IMR-90 (cell line): ENCODE results near the gene NTM. TPM values are rescaled to one million over a fixed set of nuclear protein-coding genes. Genes with fewer than 3 reads are reported as not detected.

Experiments
- ATAC-seq: fragments of 200-7000 bp; cut with Tn5 transposase; 2 replicates; pipeline ENCODE4 v1.9.1; 2020; ENCODE audit warnings: low read depth, mild to moderate bottlenecking, moderate library complexity
- BruUV-seq: library from RNA; stranded (reverse); fragments of 400-500 nt; replicated peaks from 2 replicates; lab custom pipeline; 2021; lab: Mats Ljungman, UMichigan
- CTCF ChIA-PET: fragments of 300-600 bp; formaldehyde crosslinking; extraction: SDS; loops from one replicate; lab custom pipeline; 2021; ENCODE audit warnings: antibody characterized with exemption; lab: Yijun Ruan, JAX
- POLR2A ChIA-PET: fragments of 300-600 bp; sonication (Branson Sonifier 250); formaldehyde crosslinking; loops from one replicate; lab custom pipeline; 2022; ENCODE audit warnings: antibody characterized with exemption; ENCODE audit not compliant: unreplicated experiment; lab: Charles Lee
- DNase-seq: peaks from one replicate; pipeline ENCODE4 v3.0.0; 2013
- H2AFZ ChIP-seq: replicated peaks from 2 replicates; pipeline ENCODE3; 2013; ENCODE audit warnings: low read length, mild to moderate bottlenecking; ENCODE audit not compliant: poor library complexity
- H2AK5ac ChIP-seq: 2 replicates; pipeline ENCODE4 v1.6.1; 2013; ENCODE audit warnings: low read depth, low read length, inconsistent platforms
- H2AK9ac ChIP-seq: replicated peaks from 2 replicates; pipeline ENCODE3; 2013; ENCODE audit warnings: mild to moderate bottlenecking, low read depth, low read length, moderate library complexity; ENCODE audit not compliant: poor library complexity
- H2BK120ac ChIP-seq: 2 replicates; pipeline ENCODE4 v1.6.1; 2013; ENCODE audit warnings: low read depth, low read length, inconsistent platforms
- H2BK15ac ChIP-seq: 3 replicates; pipeline ENCODE4 v1.6.1; 2013; ENCODE audit warnings: low read depth, low read length, inconsistent platforms
- H2BK20ac ChIP-seq: 2 replicates; pipeline ENCODE4 v1.6.1; 2013; ENCODE audit warnings: low read depth, mild to moderate bottlenecking, inconsistent platforms, low read length, moderate library complexity
- H2BK5ac ChIP-seq: 2 replicates; pipeline ENCODE4 v1.6.1; 2013; ENCODE audit warnings: mild to moderate bottlenecking, low read depth, low read length, inconsistent platforms; ENCODE audit not compliant: poor library complexity, severe bottlenecking
- H3K14ac ChIP-seq: replicated peaks from 2 replicates; pipeline ENCODE4 v1.6.1; 2013; ENCODE audit warnings: low read depth, low read length, inconsistent platforms
- H3K18ac ChIP-seq: 2 replicates; pipeline ENCODE4 v1.6.1; 2013; ENCODE audit warnings: low read depth, low read length, control low read depth
- H3K23ac ChIP-seq: 2 replicates; pipeline ENCODE4 v1.6.1; 2013; ENCODE audit warnings: low read depth, low read length, inconsistent platforms
- H3K27ac ChIP-seq: 2 replicates; pipeline ENCODE4 v1.5.1; 2013; ENCODE audit warnings: mild to moderate bottlenecking, control low read depth, low read length; ENCODE audit not compliant: insufficient read depth
- H3K27me3 ChIP-seq: 2 replicates; pipeline ENCODE4 v1.6.1; 2013; ENCODE audit warnings: low read length; ENCODE audit not compliant: control insufficient read depth, insufficient read depth
- H3K36me3 ChIP-seq: 2 replicates; pipeline ENCODE4 v1.6.1; 2013; ENCODE audit warnings: low read length, mixed read lengths; ENCODE audit not compliant: control insufficient read depth, insufficient read depth
- H3K4ac ChIP-seq: 2 replicates; pipeline ENCODE4 v1.6.1; 2013; ENCODE audit warnings: low read depth, low read length, inconsistent platforms
- H3K4me1 ChIP-seq: 2 replicates; pipeline ENCODE4 v1.6.1; 2013; ENCODE audit warnings: low read length, mixed read lengths; ENCODE audit not compliant: control insufficient read depth, insufficient read depth
- H3K4me2 ChIP-seq: 2 replicates; pipeline ENCODE4 v1.6.1; 2013; ENCODE audit warnings: low read depth, mild to moderate bottlenecking, control low read depth, low read length, moderate library complexity
- H3K4me3 ChIP-seq: 2 replicates; pipeline ENCODE4 v1.5.1; 2013; ENCODE audit warnings: low read depth, mild to moderate bottlenecking, control low read depth, low read length, moderate library complexity; ENCODE audit not compliant: insufficient read depth
- H3K56ac ChIP-seq: 2 replicates; pipeline ENCODE4 v1.6.1; 2013; ENCODE audit warnings: low read length, inconsistent platforms; ENCODE audit not compliant: insufficient read depth; ENCODE audit errors: extremely low read depth
- H3K79me1 ChIP-seq, 2 experiments: 2 replicates each; pipeline ENCODE4 v1.6.1; 2013; ENCODE audit warnings: low read length in 2 of 2, inconsistent platforms in 1 of 2, low read depth in 1 of 2
- H3K9ac ChIP-seq: 2 replicates; pipeline ENCODE4 v1.6.1; 2013; ENCODE audit warnings: low read depth, low read length, control low read depth
- H3K9me1 ChIP-seq: 2 replicates; pipeline ENCODE4 v1.6.1; 2013; ENCODE audit warnings: low read length, inconsistent platforms; ENCODE audit not compliant: insufficient read depth
- H3K9me3 ChIP-seq: 2 replicates; pipeline ENCODE4 v1.6.1; 2013; ENCODE audit warnings: low read length; ENCODE audit not compliant: control insufficient read depth, insufficient read depth
- H4K20me1 ChIP-seq: 2 replicates; pipeline ENCODE4 v1.6.1; 2013; ENCODE audit warnings: low read length, inconsistent platforms; ENCODE audit not compliant: insufficient read depth
- H4K5ac ChIP-seq: 2 replicates; pipeline ENCODE4 v1.6.1; 2013; ENCODE audit warnings: mild to moderate bottlenecking, low read depth, low read length, control low read depth
- H4K8ac ChIP-seq, 2 experiments: 2 replicates each; pipeline ENCODE4 v1.6.1; 2013; ENCODE audit warnings: low read depth in 2 of 2, low read length in 2 of 2, control low read depth in 1 of 2, inconsistent platforms in 1 of 2
- H4K91ac ChIP-seq: 2 replicates; pipeline ENCODE4 v1.6.1; 2013; ENCODE audit warnings: low read depth, low read length, inconsistent platforms; ENCODE audit not compliant: insufficient read depth
- CEBPB ChIP-seq: IDR thresholded peaks from 2 replicates; pipeline ENCODE4 v1.6.1; 2012; ENCODE audit warnings: low read depth, low read length, improper control_type of control experiment
- CHD1 ChIP-seq: IDR thresholded peaks from 2 replicates; pipeline ENCODE4 v1.6.1; 2012; ENCODE audit warnings: low read depth, low read length, improper control_type of control experiment
- POLR2A ChIP-seq: IDR thresholded peaks from 2 replicates; pipeline ENCODE4 v1.6.1; 2012; ENCODE audit warnings: mild to moderate bottlenecking, low read depth, low read length
- RAD21 ChIP-seq: IDR thresholded peaks from 2 replicates; pipeline ENCODE4 v1.6.1; 2012; ENCODE audit warnings: low read length, improper control_type of control experiment
- WGBS, 2 experiments: methylation state at CpG; one replicate each; pipeline versions ENCODE4 v1.1.5 to v1.1.7; 2013; ENCODE audit warnings: missing lambda C conversion rate in 2 of 2; ENCODE audit not compliant: insufficient read length in 1 of 2; ENCODE audit errors: extremely low coverage in 2 of 2; 5-methylcytosine and 5-hydroxymethylcytosine counted together
- dilution Hi-C: fragments of 300-500 bp; cut with HindIII; formaldehyde crosslinking; loops from one replicate; pipeline ENCODE4 v1.14.3; 2018; ENCODE audit warnings: low sequenced_read_pairs; ENCODE audit not compliant: unreplicated experiment
- in situ Hi-C: fragments of 300-500 bp; cut with MboI; formaldehyde crosslinking; loops from 3 replicates; pipeline ENCODE4 v1.14.3; 2019; ENCODE audit warnings: low sequenced_read_pairs, inconsistent platforms, mixed read lengths
- intact Hi-C: fragments of 100-400 bp; cut with micrococcal nuclease; formaldehyde crosslinking; loops from 2 replicates; pipeline ENCODE4 v1.10.0; 2022
- polyA plus RNA-seq, 3 experiments: library from polyadenylated mRNA; depleted of rRNA; stranded (reverse); fragments of >200 nt; gene quantifications; 2 replicates each; pipeline ENCODE4 v1.2.3, GENCODE V29; 2012; ENCODE audit warnings: low replicate concordance in 1 of 3
- total RNA-seq: library from RNA; depleted of rRNA; stranded (reverse); fragments of >200 nt; gene quantifications from 2 replicates; pipeline ENCODE4 v1.2.3, GENCODE V29; 2012

The NTM gene
- total and polyA plus RNA-seq, 2 of the 4 experiments (the other 2 are of a cell fraction), result 19.5 to 25.5 TPM

GRCh38 chr11:132258875-132259274 is 888.5 kb downstream of the NTM start:
- Histone ChIP-seq H3K4me1 (no peaks in the 10 kb centered on the region), H2BK120ac (no peak overlapping the region), H3K27ac (no peak overlapping the region), H3K4ac (no peak overlapping the region), H3K9ac (no peak overlapping the region), H3K4me2 (no peak overlapping the region), H4K91ac (no peak overlapping the region), H2AFZ (no peak overlapping the region), H3K4me3 (no peak overlapping the region), H2BK15ac (no peak overlapping the region), H2BK20ac (no peak overlapping the region), H2AK5ac (no peak overlapping the region), H3K23ac (no peak overlapping the region), H3K36me3 (no peaks in the 10 kb centered on the region), H3K9me1 (no peaks in the 10 kb centered on the region), H3K79me1 (no peaks in the 10 kb centered on the region; a peak in 1 of 4 replicates), H3K9me3 (no peaks in the 10 kb centered on the region), H3K14ac (no peak overlapping the region), H4K5ac (no peak overlapping the region), H3K27me3 (no peaks in the 10 kb centered on the region), H2AK9ac (no peak overlapping the region), H4K20me1 (no peaks in the 10 kb centered on the region), H4K8ac (no peak overlapping the region), H2BK5ac (no peak overlapping the region), H3K56ac (no peak overlapping the region), H3K18ac (no peak overlapping the region)
- dilution Hi-C loops (no loop called here), intact Hi-C loops (no loop called here), in situ Hi-C loops (no loop called here)
- no peak for ATAC-seq
- no CpG with 5 or more reads among the region's 1 CpG for WGBS, 2 experiments
- no TSS peak for BruUV-seq
- POLR2A ChIA-PET, result no interaction called here
- CTCF ChIA-PET, result interaction anchor here (0.8 kb wide), 1 partner anchor 8 kb away, joined by 3 read pairs; no protein-coding TSS in a partner anchor
- TF ChIP-seq CEBPB (no peak), POLR2A (no peak), CHD1 (no peak), RAD21 (no peak)
- peak; percentile 72 for DNase-seq
